ENCODE data around the gene OGFOD2. TPM values are rescaled to one million over a fixed set of nuclear protein-coding genes. Genes with fewer than 3 reads are reported as not detected.

Gene OGFOD2
- total RNA-seq, 2 experiments from 2014 or later = 13.1 to 25.0 TPM

GRCh38 chr12:122942637-122943036, 32.4 kb upstream of the OGFOD2 start:
- H3K4me2 ChIP-seq (ENCODE audit: low read length) = no peak overlapping the region
- ChIA-PET POLR2A (no interaction called here), CTCF (ENCODE audit: unreplicated experiment) (no interaction called here)
- no peak overlapping the region for H3K27ac ChIP-seq (ENCODE audit: low read depth, low read length, poor library complexity, severe bottlenecking)
- peaks cover 10% of the 10 kb centered on the region for H3K4me1 ChIP-seq (ENCODE audit: insufficient read depth, low read length, poor library complexity, severe bottlenecking)
- no TSS peak for BruUV-seq (replicated peaks)
- no peaks in the 10 kb centered on the region for H3K79me2 ChIP-seq (ENCODE audit: insufficient read depth, low read depth, low read length)
- no peak overlapping the region for H3K4me3 ChIP-seq (ENCODE audit: low read depth, low read length, poor library complexity, severe bottlenecking)
- no peaks in the 10 kb centered on the region for H4K20me1 ChIP-seq (ENCODE audit: insufficient read depth, low read length)
- H2AFZ ChIP-seq (ENCODE audit: low read length) = no peak overlapping the region
- intact Hi-C loops (cut with micrococcal nuclease; ENCODE audit: unreplicated experiment) = no loop called here
- no peaks in the 10 kb centered on the region for H3K9me3 ChIP-seq (ENCODE audit: low read length)
- no peaks in the 10 kb centered on the region for H3K9me2 ChIP-seq (ENCODE audit: insufficient read depth, low read length)
- no peaks in the 10 kb centered on the region for H3K36me3 ChIP-seq (ENCODE audit: insufficient read depth, low read length)
- TF ChIP-seq CTCF (conservative IDR thresholded peaks at IDR 0.05; ENCODE audit: low read length) (no peak), EZH2phosphoT487 (IDR thresholded peaks at IDR 0.05; ENCODE audit: borderline replicate concordance, low read depth, low read length) (no peak)
- no peak for DNase-seq (ENCODE audit: low spot score)

DNA sequence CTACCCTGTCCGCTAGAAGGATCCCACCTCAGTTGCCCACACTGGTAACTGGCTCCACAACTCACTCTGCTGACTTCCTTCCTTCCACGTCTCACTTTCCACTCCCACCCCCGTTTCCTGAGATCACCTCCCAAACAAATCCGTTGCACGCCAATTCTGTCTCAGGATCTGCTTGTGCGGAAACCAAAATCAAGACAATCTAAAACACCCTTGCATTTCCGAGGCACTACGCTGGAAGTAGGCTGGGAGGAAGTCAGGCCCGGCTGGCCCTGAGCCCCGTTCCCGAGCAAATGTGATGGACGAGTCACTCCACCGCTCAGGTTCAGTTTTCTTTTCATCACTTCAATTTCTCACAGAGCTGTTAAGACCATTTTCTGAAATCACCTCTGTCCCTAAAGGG, 31.8 kb upstream of the OGFOD2 start:
- Histone ChIP-seq H3K36me3 (ENCODE audit: insufficient read depth, low read length) (no peaks in the 10 kb centered on the region), H2AFZ (ENCODE audit: low read length) (no peak overlapping the region), H3K9me2 (ENCODE audit: insufficient read depth, low read length) (no peaks in the 10 kb centered on the region), H3K4me1 (ENCODE audit: insufficient read depth, low read length, poor library complexity, severe bottlenecking) (peaks cover 5% of the 10 kb centered on the region), H3K4me3 (ENCODE audit: low read depth, low read length, poor library complexity, severe bottlenecking) (no peak overlapping the region), H3K9me3 (ENCODE audit: low read length) (no peaks in the 10 kb centered on the region), H3K79me2 (ENCODE audit: insufficient read depth, low read depth, low read length) (no peaks in the 10 kb centered on the region), H3K27ac (ENCODE audit: low read depth, low read length, poor library complexity, severe bottlenecking) (no peak overlapping the region), H3K4me2 (ENCODE audit: low read length) (no peak overlapping the region), H4K20me1 (ENCODE audit: insufficient read depth, low read length) (no peaks in the 10 kb centered on the region)
- no peak for TF ChIP-seq EZH2phosphoT487 (IDR thresholded peaks at IDR 0.05; ENCODE audit: borderline replicate concordance, low read depth, low read length)
- TF ChIP-seq CTCF (conservative IDR thresholded peaks at IDR 0.05; ENCODE audit: low read length) = no peak
- no peak for DNase-seq (ENCODE audit: low spot score)
- intact Hi-C loops (cut with micrococcal nuclease; ENCODE audit: unreplicated experiment) = no loop called here
- CTCF ChIA-PET (ENCODE audit: unreplicated experiment) = no interaction called here
- no TSS peak for BruUV-seq (replicated peaks)
- POLR2A ChIA-PET = interaction anchor here (0.7 kb wide), 1 partner anchor 295 kb away, joined by 3 read pairs; no protein-coding TSS in a partner anchor

- intact Hi-C loops (cut with micrococcal nuclease; ENCODE audit: unreplicated experiment) = no loop called here
- POLR2A ChIA-PET = interaction anchor here (1.0 to 1.2 kb wide), 2 partner anchors 36 to 47 kb away, joined by 3 read pairs; no protein-coding TSS in a partner anchor
- TF ChIP-seq EZH2phosphoT487 (IDR thresholded peaks at IDR 0.05; ENCODE audit: borderline replicate concordance, low read depth, low read length) = no peak
- no peaks in the 10 kb centered on the region for H3K9me2 ChIP-seq (ENCODE audit: insufficient read depth, low read length)
- H2AFZ ChIP-seq (ENCODE audit: low read length) = no peak overlapping the region
- DNase-seq (ENCODE audit: low spot score) = no peak
- H4K20me1 ChIP-seq (ENCODE audit: insufficient read depth, low read length) = no peaks in the 10 kb centered on the region
- H3K4me3 ChIP-seq (ENCODE audit: low read depth, low read length, poor library complexity, severe bottlenecking) = no peak overlapping the region
- no peaks in the 10 kb centered on the region for H3K79me2 ChIP-seq (ENCODE audit: insufficient read depth, low read depth, low read length)
- no peaks in the 10 kb centered on the region for H3K36me3 ChIP-seq (ENCODE audit: insufficient read depth, low read length)
- no peak overlapping the region for H3K27ac ChIP-seq (ENCODE audit: low read depth, low read length, poor library complexity, severe bottlenecking)
- no TSS peak for BruUV-seq (replicated peaks)
- no peaks in the 10 kb centered on the region for H3K9me3 ChIP-seq (ENCODE audit: low read length)
- H3K4me1 ChIP-seq (ENCODE audit: insufficient read depth, low read length, poor library complexity, severe bottlenecking) = peaks cover 3% of the 10 kb centered on the region
- CTCF ChIA-PET (ENCODE audit: unreplicated experiment) = no interaction called here
- H3K4me2 ChIP-seq (ENCODE audit: low read length) = no peak overlapping the region
Observed at GRCh38 chr12:122944605-122945592, 30.1 kb upstream of the OGFOD2 start.
